ENCODE results near the gene PRPF6.

GRCh38 chr20:63945921-63946920, 34.7 kb upstream of the PRPF6 start:
- no peak for TF ChIP-seq CTCF (IDR thresholded peaks at IDR 0.05)
- TF ChIP-seq EP300 (IDR thresholded peaks at IDR 0.05), result no peak
- TF ChIP-seq POLR2A (IDR thresholded peaks at IDR 0.05), result no peak
- no peak for TF ChIP-seq POLR2AphosphoS5 (IDR thresholded peaks at IDR 0.05)

All from upper lobe of left lung (tissue), 4 donors.